K562 (cell line): Measurements from ENCODE around the gene CXCR6.

Source experiments
- CHCHD3 ChIP-seq: fragments of 250-450 bp; sonication (Bioruptor Pico); IDR thresholded peaks from 2 replicates; pipeline ENCODE4 v2.1.2; 2022; ENCODE audit warnings: mild to moderate bottlenecking
- EGR1 ChIP-seq: fragments of 450-650 bp; conservative IDR thresholded peaks from 2 replicates; pipeline ENCODE4 v1.6.1; 2017; ENCODE audit warnings: mild to moderate bottlenecking
- SMARCA5 ChIP-seq: fragments of 450-650 bp; IDR thresholded peaks from 2 replicates; pipeline ENCODE4 v1.6.1; 2016
- TF ChIP-seq, protein P1 (sequence below), 3 experiments: IDR thresholded peaks in 2 of 3; conservative IDR thresholded peaks in 1 of 3; 2 replicates each; pipeline ENCODE4 v1.5.1; 2011 to 2012; ENCODE audit warnings: low read length in 3 of 3, mild to moderate bottlenecking in 3 of 3, control low read depth in 2 of 3, improper control_type of control experiment in 1 of 3, inconsistent platforms in 1 of 3, low read depth in 1 of 3, mixed read lengths in 1 of 3, moderate library complexity in 1 of 3; ENCODE audit not compliant: insufficient read depth in 2 of 3

DNA sequence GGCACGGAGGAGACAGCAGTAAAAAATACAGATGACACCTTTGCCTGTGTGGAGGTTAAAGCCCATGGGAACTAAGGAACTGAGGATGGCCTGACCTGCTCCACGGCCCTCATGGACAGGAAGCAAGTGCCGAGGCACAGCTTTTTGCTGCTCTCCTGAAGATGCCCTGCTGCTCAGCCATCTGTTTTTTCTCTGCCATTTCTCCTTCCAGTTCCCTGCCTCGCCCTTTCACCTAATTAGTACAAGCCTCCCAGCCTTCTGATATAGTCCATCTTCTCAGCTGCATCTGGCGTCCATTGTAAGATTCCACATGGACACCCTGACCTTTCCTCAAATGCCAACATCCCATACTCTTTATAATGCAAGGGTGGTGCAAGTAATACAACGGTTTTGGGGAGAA is 11.8 kb upstream of the CXCR6 start:
- no peak for TF ChIP-seq CHCHD3 (CRISPR knock-in tag)
- TF ChIP-seq, protein P1, sequence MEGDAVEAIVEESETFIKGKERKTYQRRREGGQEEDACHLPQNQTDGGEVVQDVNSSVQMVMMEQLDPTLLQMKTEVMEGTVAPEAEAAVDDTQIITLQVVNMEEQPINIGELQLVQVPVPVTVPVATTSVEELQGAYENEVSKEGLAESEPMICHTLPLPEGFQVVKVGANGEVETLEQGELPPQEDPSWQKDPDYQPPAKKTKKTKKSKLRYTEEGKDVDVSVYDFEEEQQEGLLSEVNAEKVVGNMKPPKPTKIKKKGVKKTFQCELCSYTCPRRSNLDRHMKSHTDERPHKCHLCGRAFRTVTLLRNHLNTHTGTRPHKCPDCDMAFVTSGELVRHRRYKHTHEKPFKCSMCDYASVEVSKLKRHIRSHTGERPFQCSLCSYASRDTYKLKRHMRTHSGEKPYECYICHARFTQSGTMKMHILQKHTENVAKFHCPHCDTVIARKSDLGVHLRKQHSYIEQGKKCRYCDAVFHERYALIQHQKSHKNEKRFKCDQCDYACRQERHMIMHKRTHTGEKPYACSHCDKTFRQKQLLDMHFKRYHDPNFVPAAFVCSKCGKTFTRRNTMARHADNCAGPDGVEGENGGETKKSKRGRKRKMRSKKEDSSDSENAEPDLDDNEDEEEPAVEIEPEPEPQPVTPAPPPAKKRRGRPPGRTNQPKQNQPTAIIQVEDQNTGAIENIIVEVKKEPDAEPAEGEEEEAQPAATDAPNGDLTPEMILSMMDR (IDR thresholded peaks at IDR 0.05 in 2 of 3, conservative IDR thresholded peaks at IDR 0.05 in 1 of 3; ENCODE audit: insufficient read depth in 2 of 3, low read depth in 1 of 3, low read length in 3 of 3): no peak
- no peak for TF ChIP-seq SMARCA5
- no peak for TF ChIP-seq EGR1
